H1 (cell line): Measurements from ENCODE around the gene SRSF12. TPM values are rescaled to one million over a fixed set of nuclear protein-coding genes. Genes with fewer than 3 reads are reported as not detected.

Source experiments
- BRCA1 ChIP-seq: IDR thresholded peaks from 2 replicates; pipeline ENCODE4 v1.6.1; 2012; ENCODE audit warnings: low read depth, low read length, improper control_type of control experiment
- CHD1 ChIP-seq: IDR thresholded peaks from 2 replicates; pipeline ENCODE4 v1.6.1; 2012; ENCODE audit warnings: low read depth, low read length, improper control_type of control experiment
- CREB1 ChIP-seq: IDR thresholded peaks from 2 replicates; pipeline ENCODE4 v1.6.1; 2012; ENCODE audit warnings: inconsistent platforms
- CTCF ChIP-seq, 3 experiments: IDR thresholded peaks; 1 replicate in 2 of 3; 2 replicates in 1 of 3; pipeline versions ENCODE4 v1.5.1 to v1.6.1; 2011; ENCODE audit warnings: low read length in 3 of 3, mild to moderate bottlenecking in 3 of 3, inconsistent platforms in 2 of 3, low read depth in 1 of 3, moderate library complexity in 1 of 3; ENCODE audit not compliant: insufficient read depth in 1 of 3; ENCODE audit errors: control extremely low read depth in 1 of 3
- GABPA ChIP-seq: IDR thresholded peaks from 2 replicates; pipeline ENCODE4 v1.6.1; 2011; ENCODE audit warnings: mild to moderate bottlenecking, low read length, moderate library complexity, borderline replicate concordance; ENCODE audit not compliant: insufficient read depth
- HDAC2 ChIP-seq, 2 experiments: fragments of 300-600 bp in 1 of 2; sonication (generic) in 1 of 2; IDR thresholded peaks; 2 replicates each; pipeline ENCODE4 v1.6.1; 2011 to 2012; ENCODE audit warnings: low read depth in 2 of 2, low read length in 2 of 2, mild to moderate bottlenecking in 2 of 2, moderate library complexity in 2 of 2, borderline replicate concordance in 1 of 2, inconsistent platforms in 1 of 2
- JUN ChIP-seq: IDR thresholded peaks from 2 replicates; pipeline ENCODE4 v1.6.1; 2011; ENCODE audit warnings: low read depth, mild to moderate bottlenecking, improper control_type of control experiment, low read length
- MAFK ChIP-seq: IDR thresholded peaks from 2 replicates; pipeline ENCODE4 v1.6.1; 2012; ENCODE audit warnings: low read depth, mild to moderate bottlenecking, improper control_type of control experiment, low read length
- NANOG ChIP-seq: IDR thresholded peaks from 2 replicates; pipeline ENCODE4 v1.6.1; 2011; ENCODE audit warnings: low read length, low read depth, mild to moderate bottlenecking, inconsistent platforms; ENCODE audit not compliant: insufficient read depth, poor library complexity, severe bottlenecking
- POLR2AphosphoS5 ChIP-seq: IDR thresholded peaks from 2 replicates; pipeline ENCODE4 v1.6.1; 2011; ENCODE audit warnings: low read depth, low read length
- SAP30 ChIP-seq: fragments of 300-600 bp; sonication (generic); IDR thresholded peaks from 2 replicates; pipeline ENCODE4 v1.7.1; 2012; ENCODE audit warnings: low read length, moderate library complexity, mild to moderate bottlenecking, inconsistent platforms; ENCODE audit not compliant: insufficient read depth, insufficient replicate concordance
- SIN3A ChIP-seq, 2 experiments: IDR thresholded peaks in 1 of 2; conservative IDR thresholded peaks in 1 of 2; 2 replicates each; pipeline ENCODE4 v1.6.1; 2011 to 2012; ENCODE audit warnings: low read length in 2 of 2, improper control_type of control experiment in 1 of 2, low read depth in 1 of 2, mild to moderate bottlenecking in 1 of 2
- SP1 ChIP-seq: IDR thresholded peaks from 2 replicates; pipeline ENCODE4 v1.6.1; 2011; ENCODE audit warnings: low read depth, low read length
- SUZ12 ChIP-seq: fragments of 200-600 bp; sonication (generic); IDR thresholded peaks from 2 replicates; pipeline ENCODE4 v1.6.1; 2012; ENCODE audit warnings: mild to moderate bottlenecking, inconsistent platforms, low read length, moderate library complexity, mixed read lengths
- USF2 ChIP-seq: IDR thresholded peaks from 2 replicates; pipeline ENCODE4 v1.6.1; 2011; ENCODE audit warnings: low read length, improper control_type of control experiment
- polyA plus RNA-seq, 7 experiments: library from polyadenylated mRNA; depleted of rRNA in 3 of 7; stranded (reverse) in 5 of 7; unstranded in 2 of 7; fragments of >200 nt in 5 of 7; fragments of 200-250 nt in 2 of 7; gene quantifications; 1 replicate in 5 of 7; 2 replicates in 1 of 7; 4 replicates in 1 of 7; pipeline versions ENCODE4 v1.2.1 to v1.2.3, GENCODE V29; 2011 to 2013; ENCODE audit warnings: missing spikeins in 2 of 7, mixed read lengths in 2 of 7
- total RNA-seq: library from RNA; stranded (reverse); fragmentation: NEBNext Ultra II Directional; extraction: Animal tissue kit (Norgen Biotek cat#: 25700); gene quantifications from 2 replicates; pipeline ENCODE4 v1.2.1, GENCODE V29; 2021

Gene SRSF12
- total and polyA plus RNA-seq, 2 of the 8 experiments (the other 6 are each of a cell fraction or from before 2014, with no cell fraction given) = 2.6 to 4.2 TPM

- TF ChIP-seq NANOG (no peak), SIN3A (conservative IDR thresholded peaks at IDR 0.05 in 1 of 2, IDR thresholded peaks at IDR 0.05 in 1 of 2; ENCODE audit: low read depth in 1 of 2, low read length in 2 of 2) (no peak; a peak in 1 of 4 replicates), SUZ12 (no peak), SP1 (0 out of 2 replicates have a peak, but pooled peaks have one; percentile 54), GABPA (no peak), CREB1 (peak; percentile 92), MAFK (no peak), HDAC2 (IDR thresholded peaks at IDR 0.05; ENCODE audit: borderline replicate concordance in 1 of 2, low read depth in 2 of 2, low read length in 2 of 2) (no peak), BRCA1 (no peak), JUN (no peak), CHD1 (no peak), SAP30 (no peak), USF2 (peak; percentile 6; the same call in 1 of the 2 replicates), CTCF (IDR thresholded peaks at IDR 0.05; ENCODE audit: control extremely low read depth in 1 of 3, insufficient read depth in 1 of 3, low read depth in 1 of 3, low read length in 3 of 3) (peak in 1 of 3 experiments; percentile 12; a peak in 1 of 4 replicates), POLR2AphosphoS5 (peak; percentile 84)
Observed at GRCh38 chr6:89081423-89082322, 36.2 kb downstream of the SRSF12 start (continued).
